ENCODE data around the gene TMEM178A. TPM values are rescaled to one million over a fixed set of nuclear protein-coding genes. Genes with fewer than 3 reads are reported as not detected.

Gene TMEM178A
- total and polyA plus RNA-seq, 2 of the 4 experiments (the other 2 are of a cell fraction) = 0.18 to 1.8 TPM

DNA sequence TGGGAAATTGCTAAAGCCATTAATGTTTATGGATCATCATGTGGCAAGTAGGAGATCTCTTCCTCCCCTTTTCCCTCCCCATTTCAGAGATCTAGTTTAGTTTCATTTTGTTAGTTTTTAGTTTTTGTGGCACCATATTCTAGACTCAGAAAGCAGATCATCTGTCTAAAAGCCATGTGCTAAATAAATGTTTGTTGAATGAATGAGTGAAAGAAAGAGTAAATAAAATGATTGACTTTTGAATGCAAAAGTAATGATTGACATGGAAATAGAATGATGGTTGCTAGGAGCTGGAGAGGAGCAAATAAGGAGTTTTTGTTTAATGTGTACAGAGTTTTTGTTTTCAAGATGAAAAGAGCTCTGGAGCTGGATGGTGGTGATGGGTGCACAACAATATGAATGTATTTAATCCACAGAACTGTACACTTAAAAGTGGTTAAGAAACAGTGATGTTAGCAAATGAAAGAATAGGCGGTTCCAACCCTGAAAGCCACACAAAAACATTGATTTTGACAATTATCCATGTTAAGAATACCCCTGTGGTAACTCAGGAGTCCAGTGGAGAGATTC, 23.6 kb downstream of the TMEM178A start:
- Histone ChIP-seq H3K14ac (replicated peaks; ENCODE audit: low read depth, low read length) (no peak overlapping the region), H3K23ac (ENCODE audit: low read depth, low read length) (no peak overlapping the region), H3K56ac (ENCODE audit: extremely low read depth, insufficient read depth, low read length) (no peak overlapping the region), H3K36me3 (ENCODE audit: control insufficient read depth, insufficient read depth, low read length) (no peaks in the 10 kb centered on the region), H3K4me2 (ENCODE audit: low read depth, low read length) (no peak overlapping the region), H3K9ac (ENCODE audit: low read depth, low read length) (no peak overlapping the region), H4K5ac (ENCODE audit: low read depth, low read length) (no peak overlapping the region), H4K8ac (ENCODE audit: low read depth in 2 of 2, low read length in 2 of 2) (no peak overlapping the region), H3K4ac (ENCODE audit: low read depth, low read length) (no peak overlapping the region), H3K9me1 (ENCODE audit: insufficient read depth, low read length) (no peaks in the 10 kb centered on the region), H2BK120ac (ENCODE audit: low read depth, low read length) (no peak overlapping the region), H3K27ac (ENCODE audit: insufficient read depth, low read length) (no peak overlapping the region), H3K9me3 (ENCODE audit: control insufficient read depth, insufficient read depth, low read length) (peaks cover 3% of the 10 kb centered on the region; the same call in 1 of the 2 replicates), H3K4me1 (ENCODE audit: control insufficient read depth, insufficient read depth, low read length) (no peaks in the 10 kb centered on the region), H2BK15ac (ENCODE audit: low read depth, low read length) (no peak overlapping the region), H2AK5ac (ENCODE audit: low read depth, low read length) (no peak overlapping the region), H3K79me1 (ENCODE audit: low read depth in 1 of 2, low read length in 2 of 2) (no peaks in the 10 kb centered on the region), H2AFZ (replicated peaks; ENCODE audit: low read length, poor library complexity) (no peak overlapping the region), H2BK5ac (ENCODE audit: low read depth, low read length, poor library complexity, severe bottlenecking) (no peak overlapping the region), H4K20me1 (ENCODE audit: insufficient read depth, low read length) (no peaks in the 10 kb centered on the region), H3K27me3 (ENCODE audit: control insufficient read depth, insufficient read depth, low read length) (0 out of 2 replicates have a peak, but pooled peaks cover 2% of the 10 kb centered on the region), H4K91ac (ENCODE audit: insufficient read depth, low read depth, low read length) (no peak overlapping the region), H2BK20ac (ENCODE audit: low read depth, low read length) (no peak overlapping the region), H2AK9ac (replicated peaks; ENCODE audit: low read depth, low read length, poor library complexity) (no peak overlapping the region), H3K4me3 (ENCODE audit: insufficient read depth, low read depth, low read length) (no peak overlapping the region), H3K18ac (ENCODE audit: low read depth, low read length) (no peak overlapping the region)
- ATAC-seq (ENCODE audit: low read depth) (no peak), DNase-seq (no peak)
- no TSS peak for BruUV-seq (replicated peaks)
- ChIA-PET CTCF (interaction anchor here (0.9 kb wide), 1 partner anchor 460 kb away, joined by 4 read pairs; no protein-coding TSS in a partner anchor), POLR2A (ENCODE audit: unreplicated experiment) (no interaction called here)
- intact Hi-C loops (cut with micrococcal nuclease) (no loop called here), dilution Hi-C loops (cut with HindIII; ENCODE audit: low sequenced_read_pairs, unreplicated experiment) (no loop called here), in situ Hi-C loops (cut with MboI; ENCODE audit: low sequenced_read_pairs) (loop anchor here (25.0 kb wide), 1 partner anchor 327 kb away; no protein-coding TSS in a partner anchor)
- TF ChIP-seq CHD1 (IDR thresholded peaks at IDR 0.05; ENCODE audit: low read depth, low read length) (no peak), MAZ (IDR thresholded peaks at IDR 0.05; ENCODE audit: borderline replicate concordance, low read depth, low read length) (no peak), RAD21 (IDR thresholded peaks at IDR 0.05; ENCODE audit: low read length) (no peak), FOS (IDR thresholded peaks at IDR 0.05; ENCODE audit: low read depth, low read length) (no peak), CTCF (conservative IDR thresholded peaks at IDR 0.05; ENCODE audit: low read depth, low read length) (no peak), USF2 (IDR thresholded peaks at IDR 0.05; ENCODE audit: low read depth, low read length) (no peak), NFE2L2 (IDR thresholded peaks at IDR 0.05; ENCODE audit: low read depth, low read length) (no peak), SMC3 (IDR thresholded peaks at IDR 0.05; ENCODE audit: low read depth, low read length) (no peak), POLR2A (IDR thresholded peaks at IDR 0.05; ENCODE audit: low read depth, low read length) (no peak), MAFK (IDR thresholded peaks at IDR 0.05; ENCODE audit: low read depth, low read length) (no peak), BHLHE40 (IDR thresholded peaks at IDR 0.05; ENCODE audit: low read depth, low read length) (no peak), RCOR1 (IDR thresholded peaks at IDR 0.05; ENCODE audit: insufficient replicate concordance, low read length) (no peak), CEBPB (IDR thresholded peaks at IDR 0.05; ENCODE audit: low read depth, low read length) (no peak), MXI1 (IDR thresholded peaks at IDR 0.05; ENCODE audit: borderline replicate concordance, low read depth, low read length) (no peak), RFX5 (IDR thresholded peaks at IDR 0.05; ENCODE audit: low read depth, low read length) (no peak)
- TF ChIP-seq, protein P1, sequence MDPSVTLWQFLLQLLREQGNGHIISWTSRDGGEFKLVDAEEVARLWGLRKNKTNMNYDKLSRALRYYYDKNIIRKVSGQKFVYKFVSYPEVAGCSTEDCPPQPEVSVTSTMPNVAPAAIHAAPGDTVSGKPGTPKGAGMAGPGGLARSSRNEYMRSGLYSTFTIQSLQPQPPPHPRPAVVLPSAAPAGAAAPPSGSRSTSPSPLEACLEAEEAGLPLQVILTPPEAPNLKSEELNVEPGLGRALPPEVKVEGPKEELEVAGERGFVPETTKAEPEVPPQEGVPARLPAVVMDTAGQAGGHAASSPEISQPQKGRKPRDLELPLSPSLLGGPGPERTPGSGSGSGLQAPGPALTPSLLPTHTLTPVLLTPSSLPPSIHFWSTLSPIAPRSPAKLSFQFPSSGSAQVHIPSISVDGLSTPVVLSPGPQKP (IDR thresholded peaks at IDR 0.05; ENCODE audit: borderline replicate concordance, low read depth, low read length) = no peak
- no CpG with 5 or more reads among the region's 1 CpG for WGBS, 2 experiments (ENCODE audit: extremely low coverage in 2 of 2, insufficient read length in 1 of 2)

Measured in IMR-90 (cell line).